HG02840 (cell line): Measurements from ENCODE around the gene TMEM14B.
"Not testable (repeated sequence)": the region's sequence is repeated elsewhere in the genome, so short reads cannot be mapped to it uniquely, and the experiment has no call there.

Experiments used
- ATAC-seq: cut with Tn5 transposase; IDR thresholded peaks from one replicate; pipeline ENCODE4 v1.9.1; 2021; ENCODE audit warnings: mild to moderate bottlenecking, moderate library complexity, moderate number of reproducible peaks; ENCODE audit not compliant: unreplicated experiment, low FRiP score

Gene TMEM14B

GRCh38 chr6:10745116-10745515 is 2.5 kb upstream of the TMEM14B start:
- ATAC-seq = no peak

DNA sequence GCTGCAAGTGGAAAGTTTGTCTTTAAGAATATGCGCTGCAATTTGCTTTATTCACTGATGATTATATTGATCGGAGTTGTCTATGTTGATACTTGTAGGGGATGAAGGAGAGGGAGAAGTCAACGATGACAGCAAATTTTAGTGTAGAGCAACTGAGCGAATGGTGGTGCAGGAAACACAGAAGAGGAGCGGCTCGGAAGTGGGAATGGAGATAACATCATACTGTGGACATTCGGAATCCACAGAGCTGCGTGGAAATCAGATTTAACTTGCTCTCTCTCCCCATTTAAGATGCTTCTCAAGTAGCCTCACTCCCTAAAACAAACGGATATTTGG is 722 bp upstream of the TMEM14B start:
- ATAC-seq = no peak

GRCh38 chr6:10749734-10750133 is 2.1 kb downstream of the TMEM14B start:
- ATAC-seq = no peak

- not testable (repeated sequence) for ATAC-seq
These were observed 3.0 kb downstream of the TMEM14B start for GRCh38 chr6:10750568-10750967.

- ATAC-seq = not testable (repeated sequence)
These were observed 4.2 kb downstream of the TMEM14B start for GRCh38 chr6:10751757-10752156.

GRCh38 chr6:10756085-10756484 is 8.5 kb downstream of the TMEM14B start:
- ATAC-seq = no peak

GRCh38 chr6:10759312-10759839 is 11.8 kb downstream of the TMEM14B start:
- no peak for ATAC-seq

GRCh38 chr6:10759884-10760329 is 12.3 kb downstream of the TMEM14B start:
- ATAC-seq = no peak

DNA sequence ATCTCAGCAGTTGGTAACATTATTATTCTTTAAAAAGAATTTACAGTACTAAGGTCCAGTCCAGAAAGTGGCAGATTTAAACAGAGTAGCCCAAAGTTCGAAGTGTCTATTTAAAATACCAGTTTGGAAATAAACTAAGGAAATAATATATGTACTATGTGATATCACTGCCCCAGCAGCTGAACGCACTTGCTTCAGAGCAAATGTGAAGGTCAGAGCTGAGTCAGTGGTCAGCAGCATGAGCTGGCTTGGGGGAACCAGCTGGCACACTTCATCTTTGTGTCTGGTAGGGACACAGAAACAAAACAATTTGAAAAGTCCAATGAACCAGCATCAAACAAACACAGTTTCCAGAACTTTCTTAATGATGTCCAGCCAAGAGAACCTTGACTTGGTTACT is 15.4 kb downstream of the TMEM14B start:
- no peak for ATAC-seq

DNA sequence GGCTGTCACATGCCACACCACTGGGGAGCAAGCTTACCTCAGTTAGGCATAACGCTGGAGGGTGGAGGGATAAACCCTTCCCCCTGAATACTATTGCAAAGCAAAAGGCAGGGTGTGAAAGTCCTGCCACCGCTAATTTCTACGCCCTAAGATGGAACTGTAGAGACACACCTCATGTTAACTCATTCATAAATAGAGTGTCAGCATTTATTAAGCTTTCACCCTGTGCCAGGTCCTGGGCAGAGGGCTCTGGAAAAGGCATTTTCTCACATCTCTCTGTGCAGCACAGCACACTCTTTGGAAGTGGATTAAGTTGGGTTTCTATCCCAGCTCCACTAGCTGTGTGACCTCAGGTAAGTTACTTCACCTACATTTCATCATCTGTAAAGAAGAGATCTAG is 21.8 kb downstream of the TMEM14B start:
- ATAC-seq = no peak

DNA sequence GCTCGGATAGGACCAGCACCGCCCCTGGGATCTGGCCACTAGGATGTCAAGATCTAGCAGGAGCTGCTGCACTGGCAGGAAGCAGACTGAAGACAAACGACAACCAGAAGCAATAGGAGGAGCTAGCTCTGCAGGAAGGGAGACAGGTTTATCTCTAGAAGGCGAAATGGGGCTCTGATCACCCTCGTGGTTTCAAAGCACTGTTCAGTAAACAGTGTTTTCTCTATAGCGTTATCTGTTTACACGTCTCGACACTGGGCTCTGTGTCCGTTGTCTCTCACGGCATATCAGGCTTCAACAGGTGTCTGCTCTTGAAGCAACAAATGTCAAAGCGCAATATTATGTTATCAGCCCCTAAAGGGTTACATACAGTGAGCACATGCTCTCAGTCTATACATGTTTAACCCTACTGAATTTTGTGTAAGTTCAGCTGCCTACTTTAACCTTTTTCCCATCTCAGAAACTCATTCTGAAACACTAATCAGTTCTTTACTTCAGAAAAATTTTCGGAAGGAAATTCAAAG is 23.8 kb downstream of the TMEM14B start:
- ATAC-seq = no peak

GRCh38 chr6:10778230-10778629 is 30.6 kb downstream of the TMEM14B start:
- no peak for ATAC-seq

DNA sequence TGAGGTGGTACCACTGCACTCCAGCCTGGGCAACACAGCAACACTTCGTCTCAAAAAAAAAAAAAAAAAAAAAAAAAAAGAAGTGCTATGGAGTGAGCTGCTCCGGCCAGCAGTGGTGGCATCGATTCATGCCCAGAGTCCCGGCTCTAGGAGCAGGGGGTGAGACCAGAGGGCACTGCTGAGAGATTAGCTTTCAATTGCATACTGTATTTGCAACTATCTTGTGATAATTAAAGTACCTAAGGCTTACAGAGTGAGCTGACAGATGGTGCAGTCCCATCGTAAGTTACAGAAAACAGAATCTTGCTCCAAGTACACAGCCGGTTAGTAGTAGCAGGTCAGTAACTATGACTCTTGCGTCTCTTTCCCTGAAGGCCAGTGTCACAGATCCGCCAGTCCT is 31.5 kb downstream of the TMEM14B start:
- ATAC-seq = no peak

DNA sequence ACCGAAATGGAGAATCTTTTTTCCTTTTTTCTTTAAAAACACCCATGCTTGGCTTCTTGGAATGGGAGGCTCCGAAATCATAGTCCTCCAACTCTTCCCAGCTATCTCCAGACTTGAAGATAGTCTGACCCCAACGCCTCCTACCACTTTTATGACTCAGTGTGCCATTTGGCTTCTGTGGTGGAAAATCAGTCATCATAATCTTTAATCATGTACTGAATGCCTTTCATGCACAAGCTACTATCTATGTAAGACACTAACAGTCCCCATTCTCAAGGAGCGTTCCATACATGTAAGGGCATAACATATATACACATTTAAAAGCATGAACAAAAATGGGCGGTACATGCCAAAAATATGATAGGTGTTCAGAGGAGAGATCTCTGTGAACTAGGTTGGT is 44.1 kb downstream of the TMEM14B start:
- ATAC-seq = no peak

- no peak for ATAC-seq
These were observed 44.5 kb downstream of the TMEM14B start for GRCh38 chr6:10792101-10792500.

DNA sequence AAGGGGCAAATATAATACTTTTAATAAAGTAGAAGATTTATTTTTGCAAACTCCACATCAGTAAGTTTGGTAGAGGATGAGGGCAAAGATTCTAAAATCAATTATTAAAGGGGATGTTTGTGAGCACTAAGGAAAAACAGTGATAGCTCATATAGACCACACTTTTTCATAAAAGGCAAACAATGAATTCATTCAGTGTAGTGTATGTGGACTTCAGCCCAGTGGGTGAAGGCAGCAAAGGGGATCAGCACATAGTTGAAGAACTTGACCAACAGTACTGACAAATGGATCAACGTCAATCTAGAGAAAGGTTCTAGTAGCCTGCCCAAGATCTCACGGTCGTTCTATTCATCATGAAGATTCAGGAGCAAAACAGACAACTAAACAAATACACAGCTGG is 45.4 kb downstream of the TMEM14B start:
- ATAC-seq = no peak

DNA sequence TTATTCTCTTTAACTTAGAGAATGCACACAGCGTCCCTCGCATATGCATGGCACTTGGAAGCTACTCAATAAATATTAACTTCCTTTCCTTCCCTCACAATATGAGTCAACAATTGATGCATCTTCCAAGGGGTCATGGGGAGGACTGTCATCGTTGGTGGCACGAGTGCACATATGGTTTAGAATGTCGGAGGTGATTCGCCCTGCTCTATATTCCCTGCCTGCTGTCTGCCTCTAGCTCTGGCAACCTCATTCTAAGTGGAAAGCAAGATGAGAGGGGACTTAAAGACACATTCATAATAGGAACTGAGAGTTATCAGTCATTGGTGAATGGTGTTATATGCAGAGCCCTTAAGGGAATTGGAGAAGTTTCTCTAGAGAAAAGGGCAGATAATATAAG is 46.1 kb downstream of the TMEM14B start:
- ATAC-seq = no peak

- no peak for ATAC-seq
These were observed 46.6 kb downstream of the TMEM14B start for GRCh38 chr6:10794239-10794638.

DNA sequence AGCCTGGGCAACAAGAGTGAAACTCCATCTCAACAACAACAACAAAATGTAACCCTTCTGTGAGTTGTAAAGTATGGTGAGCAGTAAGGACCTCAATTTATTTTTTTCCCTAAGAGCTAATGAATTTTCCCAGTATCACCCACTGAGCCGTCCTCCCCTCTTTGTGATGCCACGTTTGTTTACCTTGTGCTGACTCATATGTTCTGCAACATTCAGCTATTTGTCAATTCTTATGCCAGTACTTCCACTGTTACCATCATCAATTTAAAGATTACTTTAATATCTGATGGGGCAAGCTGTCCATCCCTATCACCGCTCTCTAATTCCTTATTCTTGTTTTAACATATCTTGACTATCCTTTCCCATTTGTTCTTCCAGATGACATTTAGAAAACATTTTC is 53.2 kb downstream of the TMEM14B start:
- ATAC-seq = no peak

GRCh38 chr6:10801224-10801848 is 53.7 kb downstream of the TMEM14B start:
- ATAC-seq = peak; percentile 92
